Endothelial cell of umbilical vein (primary cell): ENCODE measurements around the gene WDR26. TPM values are rescaled to one million over a fixed set of nuclear protein-coding genes. Genes with fewer than 3 reads are reported as not detected.

ENCODE experiments used
- BruUV-seq: library from RNA; stranded (reverse); fragments of 400-500 nt; replicated peaks from 2 replicates; lab custom pipeline; 2021; lab: Mats Ljungman, UMichigan
- CTCF ChIA-PET: fragments of 300-600, 350-600 bp; sonication (Branson Sonifier 250); formaldehyde crosslinking; loops from one replicate; lab custom pipeline; 2021; ENCODE audit warnings: antibody characterized with exemption, inconsistent platforms; lab: Charles Lee
- POLR2A ChIA-PET: fragments of 300-600, 350-600 bp; sonication (Branson Sonifier 250); formaldehyde crosslinking; loops from one replicate; lab custom pipeline; 2021; ENCODE audit warnings: antibody characterized with exemption, inconsistent platforms; lab: Charles Lee
- DNase-seq: peaks from one replicate; pipeline ENCODE4 v3.0.0-alpha.2; 2011; ENCODE audit warnings: low read depth, low spot score
- FAIRE-seq: peaks from 2 replicates; lab custom pipeline; 2011; peaks lifted over from hg19 to GRCh38; lab: Jason Lieb, UNC
- H2AFZ ChIP-seq: 2 replicates; pipeline ENCODE4 v1.6.0; 2012; ENCODE audit warnings: low read depth, low read length, control low read depth, inconsistent platforms
- H3K27ac ChIP-seq: 2 replicates; pipeline ENCODE4 v1.5.1; 2011; ENCODE audit warnings: low read depth, mild to moderate bottlenecking, control low read depth, low read length, moderate library complexity; ENCODE audit not compliant: insufficient read depth
- H3K27me3 ChIP-seq, 2 experiments: 2 replicates each; pipeline versions ENCODE4 v1.6.0 to v1.6.1; 2011; ENCODE audit warnings: low read length in 2 of 2, mixed read lengths in 1 of 2; ENCODE audit not compliant: control insufficient read depth in 2 of 2, insufficient read depth in 2 of 2
- H3K36me3 ChIP-seq, 2 experiments: 2 replicates in 1 of 2; 3 replicates in 1 of 2; pipeline ENCODE4 v1.5.1; 2011; ENCODE audit warnings: low read length in 2 of 2, mild to moderate bottlenecking in 1 of 2, moderate library complexity in 1 of 2; ENCODE audit not compliant: control insufficient read depth in 2 of 2, insufficient read depth in 2 of 2; ENCODE audit errors: extremely low read depth in 1 of 2
- H3K4me1 ChIP-seq: 3 replicates; pipeline ENCODE4 v1.5.1; 2011; ENCODE audit warnings: mild to moderate bottlenecking, low read length; ENCODE audit not compliant: control insufficient read depth, insufficient read depth; ENCODE audit errors: extremely low read depth
- H3K4me2 ChIP-seq: 2 replicates; pipeline ENCODE4 v1.6.1; 2011; ENCODE audit warnings: low read length, control low read depth, mixed read lengths; ENCODE audit not compliant: insufficient read depth
- H3K4me3 ChIP-seq, 3 experiments: fragments of 200-600 bp in 1 of 3; sonication (generic), shearing (Covaris generic) in 1 of 3; replicated peaks in 1 of 3; 2 replicates each; pipeline ENCODE4 v1.5.1; 2011 to 2016; ENCODE audit warnings: control low read depth in 3 of 3, low read length in 3 of 3, mild to moderate bottlenecking in 2 of 3, inconsistent platforms in 1 of 3, low read depth in 1 of 3, moderate library complexity in 1 of 3; ENCODE audit not compliant: insufficient read depth in 1 of 3
- H3K79me2 ChIP-seq: 2 replicates; pipeline ENCODE4 v1.6.0; 2012; ENCODE audit warnings: low read length, inconsistent platforms; ENCODE audit not compliant: control insufficient read depth, insufficient read depth
- H3K9ac ChIP-seq: replicated peaks from 2 replicates; pipeline ENCODE3; 2011; ENCODE audit warnings: low read length, control low read depth; ENCODE audit not compliant: insufficient read depth; ENCODE audit errors: extremely low read depth
- H3K9me1 ChIP-seq: replicated peaks from 3 replicates; pipeline ENCODE4 v1.6.0; 2011; ENCODE audit warnings: mild to moderate bottlenecking, low read length; ENCODE audit not compliant: control insufficient read depth, insufficient read depth; ENCODE audit errors: extremely low read depth
- H3K9me3 ChIP-seq: replicated peaks from 2 replicates; pipeline ENCODE4 v1.5.1; 2012; ENCODE audit warnings: low read length, inconsistent platforms; ENCODE audit not compliant: control insufficient read depth, insufficient read depth
- H4K20me1 ChIP-seq: replicated peaks from 2 replicates; pipeline ENCODE3; 2011; ENCODE audit warnings: mild to moderate bottlenecking, low read length; ENCODE audit not compliant: control insufficient read depth, insufficient read depth; ENCODE audit errors: extremely low read depth
- EZH2 ChIP-seq: IDR thresholded peaks from 2 replicates; pipeline ENCODE4 v1.6.1; 2012; ENCODE audit warnings: borderline replicate concordance, low read depth, mild to moderate bottlenecking, moderate library complexity, low read length, inconsistent platforms; ENCODE audit not compliant: severe bottlenecking
- FOS ChIP-seq: IDR thresholded peaks from 2 replicates; pipeline ENCODE4 v1.6.1; 2011; ENCODE audit warnings: mild to moderate bottlenecking, low read length, moderate library complexity, borderline replicate concordance; ENCODE audit not compliant: insufficient read depth
- GATA2 ChIP-seq: IDR thresholded peaks from 2 replicates; pipeline ENCODE4 v1.7.0; 2011; ENCODE audit warnings: low read depth, mild to moderate bottlenecking, moderate library complexity, mixed read lengths, low read length; ENCODE audit not compliant: insufficient read length, insufficient read depth
- JUN ChIP-seq: IDR thresholded peaks from 2 replicates; pipeline ENCODE4 v1.6.1; 2011; ENCODE audit warnings: borderline replicate concordance, low read depth; ENCODE audit not compliant: insufficient read length, insufficient read depth
- MYC ChIP-seq: IDR thresholded peaks from one replicate; pipeline ENCODE4 v1.6.1; 2011; ENCODE audit warnings: mild to moderate bottlenecking, low read depth, low read length
- POLR2A ChIP-seq: IDR thresholded peaks from 2 replicates; pipeline ENCODE4 v1.6.1; 2012; ENCODE audit warnings: low read depth, mild to moderate bottlenecking, control low read depth, low read length
- POLR2AphosphoS5 ChIP-seq: IDR thresholded peaks from 2 replicates; pipeline ENCODE4 v1.6.1; 2012; ENCODE audit warnings: low read depth, mild to moderate bottlenecking, control low read depth, low read length, moderate library complexity; ENCODE audit not compliant: insufficient read depth
- dilution Hi-C: fragments of 300-500 bp; cut with MboI; formaldehyde crosslinking; loops from one replicate; pipeline ENCODE4 v1.15.0; 2019; ENCODE audit warnings: low sequenced_read_pairs; ENCODE audit not compliant: extremely low pct_ligation_motif_present
- intact Hi-C: fragments of 100-400 bp; cut with micrococcal nuclease; formaldehyde crosslinking; loops from one replicate; pipeline ENCODE4 v1.10.0; 2022
- polyA plus RNA-seq, 4 experiments: library from polyadenylated mRNA; depleted of rRNA in 3 of 4; stranded (reverse) in 3 of 4; unstranded in 1 of 4; fragments of >200 nt; gene quantifications; 2 replicates each; pipeline versions ENCODE4 v1.2.1 to v1.2.3, GENCODE V29; 2011 to 2012; ENCODE audit warnings: missing spikeins in 1 of 4
- total RNA-seq: library from RNA; stranded (reverse); gene quantifications from 2 replicates; pipeline ENCODE4 v1.2.3, GENCODE V29; 2021
- TF ChIP-seq, protein P1 (sequence below): IDR thresholded peaks from 2 replicates; pipeline ENCODE4 v1.6.1; 2011; ENCODE audit not compliant: insufficient read depth, insufficient read length
- TF ChIP-seq, protein P2 (sequence below), 2 donors: IDR thresholded peaks; 1 replicate in 1 of 2; 2 replicates in 1 of 2; pipeline ENCODE4 v1.5.1; 2011; ENCODE audit warnings: low read length in 2 of 2, mild to moderate bottlenecking in 2 of 2, moderate library complexity in 2 of 2, control low read depth in 1 of 2, inconsistent platforms in 1 of 2, low read depth in 1 of 2; ENCODE audit not compliant: insufficient read depth in 1 of 2; ENCODE audit errors: extremely low read depth in 1 of 2

Gene WDR26
- total and polyA plus RNA-seq, 2 donors (not counting 3 experiments of a cell fraction or from before 2014, with no cell fraction given), result 26.7 to 92.4 TPM

DNA sequence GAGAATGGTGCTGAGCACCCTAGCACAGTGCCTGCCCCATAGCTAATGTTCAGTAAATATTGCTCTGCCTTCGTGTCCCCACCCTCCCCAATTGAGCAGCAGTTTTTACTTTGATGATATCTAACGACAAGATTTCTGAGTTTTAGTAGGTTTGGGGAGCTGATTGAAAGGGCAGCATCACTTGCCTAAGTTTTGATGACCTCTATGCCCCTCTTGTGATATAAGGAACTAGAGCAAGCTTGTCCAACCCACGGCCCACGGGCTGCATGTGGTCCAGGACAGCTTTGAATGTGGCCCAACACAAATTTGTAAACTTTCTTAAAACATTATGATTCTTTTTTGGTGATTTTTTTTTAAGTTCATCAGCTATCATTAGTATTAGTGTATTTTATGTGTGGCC lies 76.4 kb downstream of the WDR26 start:
- TF ChIP-seq, protein P1, sequence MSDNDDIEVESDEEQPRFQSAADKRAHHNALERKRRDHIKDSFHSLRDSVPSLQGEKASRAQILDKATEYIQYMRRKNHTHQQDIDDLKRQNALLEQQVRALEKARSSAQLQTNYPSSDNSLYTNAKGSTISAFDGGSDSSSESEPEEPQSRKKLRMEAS, result no peak
- TF ChIP-seq MYC (no peak), FOS (no peak), EZH2 (no peak), GATA2 (no peak)
- no peaks in the 10 kb centered on the region for H3K36me3 ChIP-seq
- no TSS peak for BruUV-seq
- H3K4me3 ChIP-seq, result peak overlapping the region in 1 of 3 experiments; percentile 71
- intact Hi-C loops, result loop anchor here (5.0 kb wide), 2 partner anchors 74 to 99 kb away; partner anchors contain the start of gene WDR26
- no peaks in the 10 kb centered on the region for H3K9me3 ChIP-seq
- no peak for FAIRE-seq
- H3K79me2 ChIP-seq, result peaks cover 59% of the 10 kb centered on the region
- dilution Hi-C loops, result no loop called here
- DNase-seq, result no peak
- H3K27ac ChIP-seq, result no peak overlapping the region
- no peaks in the 10 kb centered on the region for H4K20me1 ChIP-seq
- H3K4me1 ChIP-seq, result peaks cover 10% of the 10 kb centered on the region
- H3K9me1 ChIP-seq, result no peaks in the 10 kb centered on the region
- no peaks in the 10 kb centered on the region for H3K27me3 ChIP-seq
- no peak overlapping the region for H2AFZ ChIP-seq
- no peak overlapping the region for H3K9ac ChIP-seq
- H3K4me2 ChIP-seq, result peak overlapping the region; percentile 90
- ChIA-PET POLR2A (no interaction called here), CTCF (interaction anchor here (1.6 to 2.0 kb wide), 2 partner anchors 25 to 242 kb away, joined by 5 to 10 read pairs; no protein-coding TSS in a partner anchor)

DNA sequence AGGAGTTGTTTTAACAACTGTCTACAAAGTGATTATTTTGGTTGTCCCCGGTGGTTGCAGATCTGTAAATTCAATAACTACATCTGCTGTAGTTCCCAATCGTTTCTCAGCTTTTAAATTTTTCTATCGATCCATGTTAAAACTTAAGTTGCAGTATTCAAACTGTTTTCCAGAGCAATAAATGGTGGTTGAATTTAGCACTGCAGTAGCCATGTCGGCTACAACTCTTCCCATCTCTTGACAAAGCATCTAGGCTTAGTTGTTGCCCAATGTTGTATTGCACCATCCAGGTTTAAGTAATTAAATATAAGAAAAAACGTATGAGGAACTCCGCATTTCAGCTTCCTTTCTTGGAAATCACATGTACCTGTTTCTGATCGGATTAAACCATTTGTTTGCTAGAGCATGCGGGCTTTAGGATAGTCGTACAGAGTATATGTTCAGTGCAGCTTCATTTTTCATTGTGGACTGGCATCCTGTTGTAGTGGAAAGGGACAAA lies 76.9 kb downstream of the WDR26 start:
- TSS peak; percentile 45 for BruUV-seq
- peaks cover 10% of the 10 kb centered on the region for H3K4me1 ChIP-seq
- H3K79me2 ChIP-seq, result peaks cover 53% of the 10 kb centered on the region
- CTCF ChIA-PET, result interaction anchor here (1.6 to 2.0 kb wide), 2 partner anchors 24 to 242 kb away, joined by 5 to 10 read pairs; no protein-coding TSS in a partner anchor
- no peaks in the 10 kb centered on the region for H3K9me3 ChIP-seq
- no peaks in the 10 kb centered on the region for H4K20me1 ChIP-seq
- peak overlapping the region; percentile 76 for H3K9ac ChIP-seq
- H3K36me3 ChIP-seq, result no peaks in the 10 kb centered on the region
- no peaks in the 10 kb centered on the region for H3K27me3 ChIP-seq
- dilution Hi-C loops, result no loop called here
- intact Hi-C loops, result loop anchor here (5.0 kb wide), 2 partner anchors 75 to 100 kb away; partner anchors contain the start of gene WDR26
- peak overlapping the region; percentile 67 to 71 (median 69) for H3K4me3 ChIP-seq
- peak overlapping the region; percentile 90 for H3K4me2 ChIP-seq
- POLR2A ChIA-PET, result no interaction called here
- TF ChIP-seq POLR2A, result no peak
- TF ChIP-seq GATA2, result no peak
- no peak for TF ChIP-seq EZH2
- no peak for TF ChIP-seq FOS
- no peak for TF ChIP-seq POLR2AphosphoS5
- TF ChIP-seq, protein P1, result no peak
- no peak for TF ChIP-seq MYC
- TF ChIP-seq, protein P2, sequence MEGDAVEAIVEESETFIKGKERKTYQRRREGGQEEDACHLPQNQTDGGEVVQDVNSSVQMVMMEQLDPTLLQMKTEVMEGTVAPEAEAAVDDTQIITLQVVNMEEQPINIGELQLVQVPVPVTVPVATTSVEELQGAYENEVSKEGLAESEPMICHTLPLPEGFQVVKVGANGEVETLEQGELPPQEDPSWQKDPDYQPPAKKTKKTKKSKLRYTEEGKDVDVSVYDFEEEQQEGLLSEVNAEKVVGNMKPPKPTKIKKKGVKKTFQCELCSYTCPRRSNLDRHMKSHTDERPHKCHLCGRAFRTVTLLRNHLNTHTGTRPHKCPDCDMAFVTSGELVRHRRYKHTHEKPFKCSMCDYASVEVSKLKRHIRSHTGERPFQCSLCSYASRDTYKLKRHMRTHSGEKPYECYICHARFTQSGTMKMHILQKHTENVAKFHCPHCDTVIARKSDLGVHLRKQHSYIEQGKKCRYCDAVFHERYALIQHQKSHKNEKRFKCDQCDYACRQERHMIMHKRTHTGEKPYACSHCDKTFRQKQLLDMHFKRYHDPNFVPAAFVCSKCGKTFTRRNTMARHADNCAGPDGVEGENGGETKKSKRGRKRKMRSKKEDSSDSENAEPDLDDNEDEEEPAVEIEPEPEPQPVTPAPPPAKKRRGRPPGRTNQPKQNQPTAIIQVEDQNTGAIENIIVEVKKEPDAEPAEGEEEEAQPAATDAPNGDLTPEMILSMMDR (IDR thresholded peaks at IDR 0.05; ENCODE audit: extremely low read depth in 1 of 2, insufficient read depth in 1 of 2, low read depth in 1 of 2, low read length in 2 of 2), result no peak
- no peak for TF ChIP-seq JUN
- H3K27ac ChIP-seq, result peak overlapping the region; percentile 42
- FAIRE-seq (no peak), DNase-seq (no peak)
- H2AFZ ChIP-seq, result peak overlapping the region; percentile 89
- no peaks in the 10 kb centered on the region for H3K9me1 ChIP-seq
